ENCODE data around the gene RIMBP2. TPM values are rescaled to one million over a fixed set of nuclear protein-coding genes. Genes with fewer than 3 reads are reported as not detected.

Gene RIMBP2
- total RNA-seq, 2 experiments from 2014 or later = not detected

- TF ChIP-seq, protein P1, sequence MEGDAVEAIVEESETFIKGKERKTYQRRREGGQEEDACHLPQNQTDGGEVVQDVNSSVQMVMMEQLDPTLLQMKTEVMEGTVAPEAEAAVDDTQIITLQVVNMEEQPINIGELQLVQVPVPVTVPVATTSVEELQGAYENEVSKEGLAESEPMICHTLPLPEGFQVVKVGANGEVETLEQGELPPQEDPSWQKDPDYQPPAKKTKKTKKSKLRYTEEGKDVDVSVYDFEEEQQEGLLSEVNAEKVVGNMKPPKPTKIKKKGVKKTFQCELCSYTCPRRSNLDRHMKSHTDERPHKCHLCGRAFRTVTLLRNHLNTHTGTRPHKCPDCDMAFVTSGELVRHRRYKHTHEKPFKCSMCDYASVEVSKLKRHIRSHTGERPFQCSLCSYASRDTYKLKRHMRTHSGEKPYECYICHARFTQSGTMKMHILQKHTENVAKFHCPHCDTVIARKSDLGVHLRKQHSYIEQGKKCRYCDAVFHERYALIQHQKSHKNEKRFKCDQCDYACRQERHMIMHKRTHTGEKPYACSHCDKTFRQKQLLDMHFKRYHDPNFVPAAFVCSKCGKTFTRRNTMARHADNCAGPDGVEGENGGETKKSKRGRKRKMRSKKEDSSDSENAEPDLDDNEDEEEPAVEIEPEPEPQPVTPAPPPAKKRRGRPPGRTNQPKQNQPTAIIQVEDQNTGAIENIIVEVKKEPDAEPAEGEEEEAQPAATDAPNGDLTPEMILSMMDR (IDR thresholded peaks at IDR 0.05) = no peak
- ChIA-PET POLR2A (no interaction called here), CTCF (no interaction called here)
- H3K27me3 ChIP-seq (ENCODE audit: control insufficient read depth in 1 of 2, insufficient read depth in 2 of 2, low read length in 2 of 2) = peaks cover 0 to 2% of the 10 kb centered on the region in 2 experiments
- no peak for ATAC-seq (ENCODE audit: poor library complexity)
- peaks cover 2% of the 10 kb centered on the region for H3K9me3 Mint-ChIP-seq
- H3K9me3 ChIP-seq (ENCODE audit: control insufficient read depth in 1 of 2, insufficient read depth in 1 of 2, low read length in 2 of 2) = peaks cover 0 to 44% of the 10 kb centered on the region in 2 experiments
- intact Hi-C loops (cut with DNase I, micrococcal nuclease) = no loop called here
- H3K4me1 Mint-ChIP-seq (ENCODE audit: low read depth) = no peaks in the 10 kb centered on the region
- H3K4me3 ChIP-seq (ENCODE audit: low read length) = no peak overlapping the region
- no peak overlapping the region for H3K4me3 Mint-ChIP-seq
- no peak overlapping the region for H3K27ac Mint-ChIP-seq
- H3K4me1 ChIP-seq (ENCODE audit: insufficient read depth, low read length) = no peaks in the 10 kb centered on the region
- H3K27me3 Mint-ChIP-seq = peaks cover 3% of the 10 kb centered on the region
- H3K36me3 Mint-ChIP-seq (ENCODE audit: low read depth) = no peaks in the 10 kb centered on the region
- no peak for DNase-seq
- H3K36me3 ChIP-seq (ENCODE audit: insufficient read depth, low read length) = no peaks in the 10 kb centered on the region
- H3K27ac ChIP-seq (ENCODE audit: low read depth in 1 of 2, low read length in 2 of 2) = no peak overlapping the region
Measured at GRCh38 chr12:130583800-130584199, 132.3 kb downstream of the RIMBP2 start.

GRCh38 chr12:130583317-130583716 is 132.8 kb downstream of the RIMBP2 start:
- no peaks in the 10 kb centered on the region for H3K4me1 Mint-ChIP-seq (ENCODE audit: low read depth)
- H3K4me1 ChIP-seq (ENCODE audit: insufficient read depth, low read length) = no peaks in the 10 kb centered on the region
- H3K9me3 Mint-ChIP-seq = peaks cover 2% of the 10 kb centered on the region
- peaks cover 0 to 44% of the 10 kb centered on the region in 2 experiments for H3K9me3 ChIP-seq (ENCODE audit: control insufficient read depth in 1 of 2, insufficient read depth in 1 of 2, low read length in 2 of 2)
- H3K36me3 ChIP-seq (ENCODE audit: insufficient read depth, low read length) = no peaks in the 10 kb centered on the region
- no peaks in the 10 kb centered on the region for H3K36me3 Mint-ChIP-seq (ENCODE audit: low read depth)
- no peak overlapping the region for H3K27ac ChIP-seq (ENCODE audit: low read depth in 1 of 2, low read length in 2 of 2)
- no peak overlapping the region for H3K4me3 Mint-ChIP-seq
- POLR2A ChIA-PET = no interaction called here
- intact Hi-C loops (cut with DNase I, micrococcal nuclease) = no loop called here
- DNase-seq (no peak), ATAC-seq (ENCODE audit: poor library complexity) (no peak)
- H3K27ac Mint-ChIP-seq = no peak overlapping the region
- TF ChIP-seq, protein P1 (IDR thresholded peaks at IDR 0.05) = no peak
- H3K4me3 ChIP-seq (ENCODE audit: low read length) = no peak overlapping the region
- CTCF ChIA-PET = no interaction called here
- peaks cover 3% of the 10 kb centered on the region for H3K27me3 Mint-ChIP-seq
- peaks cover 0 to 2% of the 10 kb centered on the region in 2 experiments for H3K27me3 ChIP-seq (ENCODE audit: control insufficient read depth in 1 of 2, insufficient read depth in 2 of 2, low read length in 2 of 2)

GRCh38 chr12:130582286-130582685 is 133.8 kb downstream of the RIMBP2 start:
- H3K4me3 ChIP-seq (ENCODE audit: low read length) = no peak overlapping the region
- no peaks in the 10 kb centered on the region for H3K36me3 ChIP-seq (ENCODE audit: insufficient read depth, low read length)
- H3K9me3 ChIP-seq (ENCODE audit: control insufficient read depth in 1 of 2, insufficient read depth in 1 of 2, low read length in 2 of 2) = peaks cover 0 to 44% of the 10 kb centered on the region in 2 experiments
- peaks cover 0 to 2% of the 10 kb centered on the region in 2 experiments for H3K27me3 ChIP-seq (ENCODE audit: control insufficient read depth in 1 of 2, insufficient read depth in 2 of 2, low read length in 2 of 2)
- no peak overlapping the region for H3K27ac Mint-ChIP-seq
- no peaks in the 10 kb centered on the region for H3K36me3 Mint-ChIP-seq (ENCODE audit: low read depth)
- no peaks in the 10 kb centered on the region for H3K27me3 Mint-ChIP-seq
- no peak overlapping the region for H3K27ac ChIP-seq (ENCODE audit: low read depth in 1 of 2, low read length in 2 of 2)
- H3K4me1 Mint-ChIP-seq (ENCODE audit: low read depth) = no peaks in the 10 kb centered on the region
- TF ChIP-seq, protein P1 (IDR thresholded peaks at IDR 0.05) = no peak
- ATAC-seq (ENCODE audit: poor library complexity) = no peak
- no peak for DNase-seq
- ChIA-PET POLR2A (no interaction called here), CTCF (no interaction called here)
- no peak overlapping the region for H3K4me3 Mint-ChIP-seq
- intact Hi-C loops (cut with DNase I, micrococcal nuclease) = no loop called here
- peaks cover 2% of the 10 kb centered on the region for H3K9me3 Mint-ChIP-seq
- no peaks in the 10 kb centered on the region for H3K4me1 ChIP-seq (ENCODE audit: insufficient read depth, low read length)
